ENCODE data around the gene TMEM50B.

DNA sequence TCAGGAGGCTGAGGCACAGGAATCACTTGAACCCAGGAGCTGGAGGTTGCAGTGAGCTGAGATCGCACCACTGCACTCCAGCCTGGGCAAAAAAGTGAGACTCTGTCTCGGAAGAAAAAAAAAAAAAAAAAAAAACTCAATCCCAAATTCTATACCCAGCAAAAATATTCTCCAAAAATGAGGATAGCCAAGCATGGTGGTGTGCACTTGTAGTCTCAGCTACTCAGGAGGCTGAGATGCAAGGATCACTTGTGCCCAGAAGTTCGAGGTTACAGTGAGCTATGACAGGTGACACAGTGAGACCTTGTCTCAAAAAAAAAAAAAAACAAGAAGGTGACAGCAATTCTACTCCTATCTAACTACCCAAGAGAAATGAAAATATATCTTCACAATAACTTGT lies 6.4 kb downstream of the TMEM50B start:
- TF ChIP-seq EZH2 (IDR thresholded peaks at IDR 0.05; ENCODE audit: low read depth, unreplicated experiment) (no peak), CTCF (conservative IDR thresholded peaks at IDR 0.05; ENCODE audit: low read depth in 2 of 2) (no peak), POLR2AphosphoS5 (IDR thresholded peaks at IDR 0.05; ENCODE audit: low read depth) (no peak), CREB1 (CRISPR knock-in tag; IDR thresholded peaks at IDR 0.05; ENCODE audit: low read depth) (no peak), EZH2phosphoT487 (IDR thresholded peaks at IDR 0.05; ENCODE audit: unreplicated experiment) (no peak), JUNB (IDR thresholded peaks at IDR 0.05; ENCODE audit: unreplicated experiment) (no peak)
- TF ChIP-seq, protein P1, sequence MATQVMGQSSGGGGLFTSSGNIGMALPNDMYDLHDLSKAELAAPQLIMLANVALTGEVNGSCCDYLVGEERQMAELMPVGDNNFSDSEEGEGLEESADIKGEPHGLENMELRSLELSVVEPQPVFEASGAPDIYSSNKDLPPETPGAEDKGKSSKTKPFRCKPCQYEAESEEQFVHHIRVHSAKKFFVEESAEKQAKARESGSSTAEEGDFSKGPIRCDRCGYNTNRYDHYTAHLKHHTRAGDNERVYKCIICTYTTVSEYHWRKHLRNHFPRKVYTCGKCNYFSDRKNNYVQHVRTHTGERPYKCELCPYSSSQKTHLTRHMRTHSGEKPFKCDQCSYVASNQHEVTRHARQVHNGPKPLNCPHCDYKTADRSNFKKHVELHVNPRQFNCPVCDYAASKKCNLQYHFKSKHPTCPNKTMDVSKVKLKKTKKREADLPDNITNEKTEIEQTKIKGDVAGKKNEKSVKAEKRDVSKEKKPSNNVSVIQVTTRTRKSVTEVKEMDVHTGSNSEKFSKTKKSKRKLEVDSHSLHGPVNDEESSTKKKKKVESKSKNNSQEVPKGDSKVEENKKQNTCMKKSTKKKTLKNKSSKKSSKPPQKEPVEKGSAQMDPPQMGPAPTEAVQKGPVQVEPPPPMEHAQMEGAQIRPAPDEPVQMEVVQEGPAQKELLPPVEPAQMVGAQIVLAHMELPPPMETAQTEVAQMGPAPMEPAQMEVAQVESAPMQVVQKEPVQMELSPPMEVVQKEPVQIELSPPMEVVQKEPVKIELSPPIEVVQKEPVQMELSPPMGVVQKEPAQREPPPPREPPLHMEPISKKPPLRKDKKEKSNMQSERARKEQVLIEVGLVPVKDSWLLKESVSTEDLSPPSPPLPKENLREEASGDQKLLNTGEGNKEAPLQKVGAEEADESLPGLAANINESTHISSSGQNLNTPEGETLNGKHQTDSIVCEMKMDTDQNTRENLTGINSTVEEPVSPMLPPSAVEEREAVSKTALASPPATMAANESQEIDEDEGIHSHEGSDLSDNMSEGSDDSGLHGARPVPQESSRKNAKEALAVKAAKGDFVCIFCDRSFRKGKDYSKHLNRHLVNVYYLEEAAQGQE (IDR thresholded peaks at IDR 0.05; ENCODE audit: unreplicated experiment) = no peak

All from GM23338 (cell line).